Erythroblast (primary cell): ENCODE data around the gene CTSL.

Experiments
- GATA1 ChIP-seq: IDR thresholded peaks from 2 replicates; pipeline ENCODE4 v1.6.1; 2011; ENCODE audit warnings: low read depth, mild to moderate bottlenecking, control low read depth, low read length, moderate library complexity
- POLR2A ChIP-seq: IDR thresholded peaks from 2 replicates; pipeline ENCODE4 v1.6.1; 2011; ENCODE audit warnings: mild to moderate bottlenecking, low read length

GRCh38 chr9:87701931-87702421, 23.9 kb upstream of the CTSL start:
- TF ChIP-seq POLR2A, result no peak
- no peak for TF ChIP-seq GATA1
